Body of pancreas (tissue), 4 donors: ENCODE results near the gene BCL6. TPM values are rescaled to one million over a fixed set of nuclear protein-coding genes. Genes with fewer than 3 reads are reported as not detected.
"Not testable (repeated sequence)": the region's sequence is repeated elsewhere in the genome, so short reads cannot be mapped to it uniquely, and the experiment has no call there.

Source experiments
- ATAC-seq: fragments of 150-250 bp; one replicate; pipeline ENCODE4 v1.9.1; 2016
- DNase-seq, 4 donors: peaks; one replicate each; pipeline ENCODE4 v3.0.0-alpha.2; 2019
- H3K27ac ChIP-seq, 4 donors: fragments of 200-600 bp; sonication (generic); 1 replicate in 3 of 4; 2 replicates in 1 of 4; pipeline versions ENCODE4 v1.5.1 to v1.6.1; 2016 to 2019; ENCODE audit warnings: mild to moderate bottlenecking in 1 of 4, mixed read lengths in 1 of 4, moderate library complexity in 1 of 4
- H3K27me3 ChIP-seq, 2 donors: fragments of 200-600 bp; sonication (generic); one replicate each; pipeline ENCODE4 v1.6.0; 2016; ENCODE audit warnings: mild to moderate bottlenecking in 1 of 2
- H3K36me3 ChIP-seq, 2 donors: fragments of 200-600 bp; sonication (generic); replicated peaks in 1 of 2; 2 replicates each; pipeline ENCODE4 v1.5.1; 2016; ENCODE audit warnings: low read depth in 2 of 2; ENCODE audit not compliant: insufficient read depth in 1 of 2
- H3K4me1 ChIP-seq: fragments of 200-600 bp; sonication (generic); one replicate; pipeline ENCODE4 v1.6.0; 2016
- H3K4me3 ChIP-seq, 2 donors: fragments of 200-600 bp; sonication (generic); 1 replicate in 1 of 2; 2 replicates in 1 of 2; pipeline ENCODE4 v1.5.1; 2016 to 2019
- H3K9me3 ChIP-seq, 3 donors: fragments of 200-600 bp; sonication (generic); 1 replicate in 2 of 3; 2 replicates in 1 of 3; pipeline ENCODE4 v1.5.1; 2016
- POLR2A ChIP-seq, 3 donors: fragments of 450-650 bp; IDR thresholded peaks; one replicate each; pipeline ENCODE4 v1.6.1; 2016; ENCODE audit warnings: antibody characterized with exemption in 3 of 3, mild to moderate bottlenecking in 2 of 3
- WGBS, 2 donors: methylation state at CpG; one replicate each; pipeline ENCODE4 v1.1.5; 2017; 5-methylcytosine and 5-hydroxymethylcytosine counted together
- intact Hi-C: fragments of 100-400 bp; cut with DNase I; formaldehyde crosslinking; loops from one replicate; pipeline ENCODE4 v1.15.1; 2023
- total RNA-seq, 2 donors: library from RNA; depleted of rRNA; stranded (reverse); fragments of >200 nt; gene quantifications; one replicate each; pipeline ENCODE4 v1.1.0, GENCODE V29; 2016
- TF ChIP-seq, protein P1 (sequence below), 7 experiments: fragments of 450-650 bp in 4 of 7; fragments of 200-600 bp in 3 of 7; sonication (generic) in 3 of 7; IDR thresholded peaks; one replicate each; pipeline ENCODE4 v1.5.1; 2016 to 2019; ENCODE audit warnings: antibody characterized with exemption in 7 of 7

Gene BCL6
- total RNA-seq, 2 donors from 2014 or later = 45.7 to 53.4 TPM

DNA sequence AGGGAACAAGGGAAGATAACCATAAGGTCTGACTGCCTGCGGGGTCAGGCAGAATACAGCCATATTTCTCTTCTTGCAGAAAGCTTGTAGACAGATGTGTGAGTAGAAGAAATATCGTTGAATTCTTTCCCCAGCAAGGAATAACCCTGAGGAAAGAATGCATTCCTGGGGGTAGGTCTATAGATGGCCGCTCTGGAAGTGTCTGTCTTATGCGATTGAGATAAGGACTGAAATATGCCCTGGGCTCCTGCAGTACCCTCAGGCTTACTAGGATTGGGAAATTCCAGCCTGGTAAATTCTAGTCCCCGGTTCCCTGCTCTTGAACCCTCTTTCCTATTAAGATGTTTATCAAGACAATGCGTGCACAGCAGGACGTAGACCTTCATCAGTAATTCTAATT lies 59.3 kb downstream of the BCL6 start:
- no peak for DNase-seq
- no peaks in the 10 kb centered on the region for H3K36me3 ChIP-seq
- no peak overlapping the region for H3K27ac ChIP-seq
- 82 to 85% methylated on average over 7 of the region's 7 CpGs for WGBS, 2 donors
- H3K4me1 ChIP-seq = no peaks in the 10 kb centered on the region
- TF ChIP-seq POLR2A (IDR thresholded peaks at IDR 0.05) = no peak
- TF ChIP-seq, protein P1, sequence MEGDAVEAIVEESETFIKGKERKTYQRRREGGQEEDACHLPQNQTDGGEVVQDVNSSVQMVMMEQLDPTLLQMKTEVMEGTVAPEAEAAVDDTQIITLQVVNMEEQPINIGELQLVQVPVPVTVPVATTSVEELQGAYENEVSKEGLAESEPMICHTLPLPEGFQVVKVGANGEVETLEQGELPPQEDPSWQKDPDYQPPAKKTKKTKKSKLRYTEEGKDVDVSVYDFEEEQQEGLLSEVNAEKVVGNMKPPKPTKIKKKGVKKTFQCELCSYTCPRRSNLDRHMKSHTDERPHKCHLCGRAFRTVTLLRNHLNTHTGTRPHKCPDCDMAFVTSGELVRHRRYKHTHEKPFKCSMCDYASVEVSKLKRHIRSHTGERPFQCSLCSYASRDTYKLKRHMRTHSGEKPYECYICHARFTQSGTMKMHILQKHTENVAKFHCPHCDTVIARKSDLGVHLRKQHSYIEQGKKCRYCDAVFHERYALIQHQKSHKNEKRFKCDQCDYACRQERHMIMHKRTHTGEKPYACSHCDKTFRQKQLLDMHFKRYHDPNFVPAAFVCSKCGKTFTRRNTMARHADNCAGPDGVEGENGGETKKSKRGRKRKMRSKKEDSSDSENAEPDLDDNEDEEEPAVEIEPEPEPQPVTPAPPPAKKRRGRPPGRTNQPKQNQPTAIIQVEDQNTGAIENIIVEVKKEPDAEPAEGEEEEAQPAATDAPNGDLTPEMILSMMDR (IDR thresholded peaks at IDR 0.05) = no peak
- intact Hi-C loops = no loop called here
- no peak for ATAC-seq
- H3K4me3 ChIP-seq = no peak overlapping the region
- H3K27me3 ChIP-seq = no peaks in the 10 kb centered on the region
- no peaks in the 10 kb centered on the region for H3K9me3 ChIP-seq

DNA sequence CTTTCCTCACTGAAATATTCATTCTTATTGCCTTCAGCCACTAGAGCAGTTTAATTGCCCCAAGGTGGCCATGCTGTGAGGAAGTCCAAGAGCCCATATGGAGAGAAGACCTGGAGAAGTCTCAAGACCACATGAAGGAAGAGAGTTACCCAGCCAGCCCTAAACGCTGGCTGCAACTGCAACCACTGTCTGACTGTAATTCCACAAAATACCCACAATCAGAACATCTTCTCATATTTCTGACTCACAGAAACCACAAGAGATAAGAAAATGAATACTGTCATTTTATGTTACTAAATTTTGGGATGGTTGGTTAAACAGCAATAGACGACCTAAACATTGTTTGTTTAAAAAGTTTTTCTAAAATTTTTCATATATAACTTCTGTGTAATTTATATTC lies 60.4 kb downstream of the BCL6 start:
- no peaks in the 10 kb centered on the region for H3K4me1 ChIP-seq
- H3K4me3 ChIP-seq = no peak overlapping the region
- no peak for DNase-seq
- WGBS, 2 donors = 47 to 63% methylated on average over 2 of the region's 2 CpGs
- intact Hi-C loops = loop anchor here (5.0 kb wide), 2 partner anchors 368 to 468 kb away; no protein-coding TSS in a partner anchor
- H3K9me3 ChIP-seq = no peaks in the 10 kb centered on the region
- no peaks in the 10 kb centered on the region for H3K27me3 ChIP-seq
- no peaks in the 10 kb centered on the region for H3K36me3 ChIP-seq
- ATAC-seq = no peak
- H3K27ac ChIP-seq = no peak overlapping the region
- TF ChIP-seq POLR2A (IDR thresholded peaks at IDR 0.05) = no peak
- TF ChIP-seq, protein P1 (IDR thresholded peaks at IDR 0.05) = no peak

DNA sequence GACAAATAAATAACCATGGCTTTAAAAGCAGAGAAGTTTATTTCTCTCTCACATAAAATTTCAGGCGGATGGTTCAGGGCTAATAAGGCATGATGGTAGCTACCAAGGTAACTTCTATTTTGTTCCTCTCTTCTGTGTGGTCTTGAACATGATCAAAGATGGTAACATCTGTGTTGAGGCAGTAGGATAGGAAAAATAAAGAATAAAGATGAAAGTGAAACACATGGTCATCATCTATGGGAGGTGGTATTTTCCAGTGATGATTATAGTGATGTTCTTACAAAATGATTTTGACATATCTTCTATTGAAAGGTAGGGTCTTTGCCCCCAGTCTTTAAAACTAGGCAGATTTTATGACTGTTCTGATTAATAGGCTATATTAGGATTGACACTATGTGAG lies 60.8 kb downstream of the BCL6 start:
- TF ChIP-seq, protein P1 (IDR thresholded peaks at IDR 0.05) = no peak
- no peak for TF ChIP-seq POLR2A (IDR thresholded peaks at IDR 0.05)
- DNase-seq (no peak), ATAC-seq (no peak)
- Histone ChIP-seq H3K9me3 (no peaks in the 10 kb centered on the region), H3K36me3 (no peaks in the 10 kb centered on the region), H3K27me3 (no peaks in the 10 kb centered on the region), H3K4me3 (no peak overlapping the region), H3K27ac (no peak overlapping the region), H3K4me1 (peaks cover 2% of the 10 kb centered on the region)
- 76 to 81% methylated on average over 1 of the region's 1 CpG for WGBS, 2 donors
- intact Hi-C loops = loop anchor here (5.0 kb wide), 2 partner anchors 367 to 467 kb away; no protein-coding TSS in a partner anchor

GRCh38 chr3:187681756-187682155 lies 63.5 kb downstream of the BCL6 start:
- not testable (repeated sequence) for H3K27ac ChIP-seq, H3K27me3 ChIP-seq, DNase-seq, ATAC-seq, H3K36me3 ChIP-seq, H3K4me3 ChIP-seq, H3K9me3 ChIP-seq, H3K4me1 ChIP-seq
- 55 to 64% methylated on average over 10 to 11 of the region's 11 CpGs for WGBS, 2 donors
- intact Hi-C loops = loop anchor here (5.0 kb wide), 2 partner anchors 364 to 464 kb away; no protein-coding TSS in a partner anchor

GRCh38 chr3:187679638-187680396 lies 65.5 kb downstream of the BCL6 start:
- TF ChIP-seq, protein P1 (IDR thresholded peaks at IDR 0.05) = peak; percentile 75 to 99 (median 94)
- no peak for TF ChIP-seq POLR2A (IDR thresholded peaks at IDR 0.05)
- ATAC-seq = peak; percentile 95

More at GRCh38 chr3:187679638-187680396, 65.5 kb downstream of the BCL6 start:
- H3K4me3 ChIP-seq = no peak overlapping the region
- intact Hi-C loops = loop anchor here (5.0 kb wide), 2 partner anchors 363 to 463 kb away; no protein-coding TSS in a partner anchor
- H3K27ac ChIP-seq = no peak overlapping the region
- H3K4me1 ChIP-seq = peaks cover 8% of the 10 kb centered on the region
- DNase-seq = peak; percentile 85 to 91 (median 88)
- H3K36me3 ChIP-seq = no peaks in the 10 kb centered on the region
- no peaks in the 10 kb centered on the region for H3K27me3 ChIP-seq
- H3K9me3 ChIP-seq = no peaks in the 10 kb centered on the region
- WGBS, 2 donors = 27% methylated on average over 7 of the region's 7 CpGs
